ENCODE measurements around the gene UBASH3A. TPM values are rescaled to one million over a fixed set of nuclear protein-coding genes. Genes with fewer than 3 reads are reported as not detected.

The UBASH3A gene
- total and polyA plus RNA-seq, 8 donors, result 0.18 to 4.6 (median 0.31) TPM; not detected in 1

DNA sequence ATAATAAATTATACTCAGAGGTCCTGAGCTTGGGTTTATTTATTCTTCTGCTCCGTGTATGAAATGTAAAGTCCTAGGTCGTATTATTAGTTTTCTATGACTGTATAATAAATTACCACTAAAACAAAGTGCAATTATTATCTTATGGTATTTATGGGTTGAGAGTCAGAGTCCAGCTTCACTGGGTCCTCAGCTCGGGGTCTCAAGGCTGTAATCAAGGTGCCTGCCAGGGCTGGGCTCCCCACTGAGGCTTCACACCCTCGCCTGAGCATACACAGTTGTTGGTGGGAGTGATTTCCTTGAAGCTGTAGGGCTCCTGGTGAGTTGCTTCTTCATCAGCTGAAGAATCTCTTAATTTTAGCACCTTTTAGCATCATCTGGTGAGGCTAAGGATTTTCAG lies 15.2 kb downstream of the UBASH3A start:
- Histone ChIP-seq H3K4me3 (no peak overlapping the region), H3K4me1 (no peaks in the 10 kb centered on the region), H3K9me3 (no peaks in the 10 kb centered on the region), H3K27me3 (peaks cover 0 to 46% (median 0%) of the 10 kb centered on the region in 3 donors), H3K27ac (no peak overlapping the region), H3K36me3 (no peaks in the 10 kb centered on the region)
- WGBS, 5 donors, result 55 to 62% (median 58%) methylated on average over 4 of the region's 4 CpGs
- no peak for DNase-seq
- intact Hi-C loops (cut with DNase I; ENCODE audit: low total_unique reads), result no loop called here
- TF ChIP-seq POLR2AphosphoS5 (IDR thresholded peaks at IDR 0.05) (no peak), POLR2A (IDR thresholded peaks at IDR 0.05) (no peak), EP300 (IDR thresholded peaks at IDR 0.05) (no peak)
- TF ChIP-seq, protein P1, sequence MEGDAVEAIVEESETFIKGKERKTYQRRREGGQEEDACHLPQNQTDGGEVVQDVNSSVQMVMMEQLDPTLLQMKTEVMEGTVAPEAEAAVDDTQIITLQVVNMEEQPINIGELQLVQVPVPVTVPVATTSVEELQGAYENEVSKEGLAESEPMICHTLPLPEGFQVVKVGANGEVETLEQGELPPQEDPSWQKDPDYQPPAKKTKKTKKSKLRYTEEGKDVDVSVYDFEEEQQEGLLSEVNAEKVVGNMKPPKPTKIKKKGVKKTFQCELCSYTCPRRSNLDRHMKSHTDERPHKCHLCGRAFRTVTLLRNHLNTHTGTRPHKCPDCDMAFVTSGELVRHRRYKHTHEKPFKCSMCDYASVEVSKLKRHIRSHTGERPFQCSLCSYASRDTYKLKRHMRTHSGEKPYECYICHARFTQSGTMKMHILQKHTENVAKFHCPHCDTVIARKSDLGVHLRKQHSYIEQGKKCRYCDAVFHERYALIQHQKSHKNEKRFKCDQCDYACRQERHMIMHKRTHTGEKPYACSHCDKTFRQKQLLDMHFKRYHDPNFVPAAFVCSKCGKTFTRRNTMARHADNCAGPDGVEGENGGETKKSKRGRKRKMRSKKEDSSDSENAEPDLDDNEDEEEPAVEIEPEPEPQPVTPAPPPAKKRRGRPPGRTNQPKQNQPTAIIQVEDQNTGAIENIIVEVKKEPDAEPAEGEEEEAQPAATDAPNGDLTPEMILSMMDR (IDR thresholded peaks at IDR 0.05), result no peak

DNA sequence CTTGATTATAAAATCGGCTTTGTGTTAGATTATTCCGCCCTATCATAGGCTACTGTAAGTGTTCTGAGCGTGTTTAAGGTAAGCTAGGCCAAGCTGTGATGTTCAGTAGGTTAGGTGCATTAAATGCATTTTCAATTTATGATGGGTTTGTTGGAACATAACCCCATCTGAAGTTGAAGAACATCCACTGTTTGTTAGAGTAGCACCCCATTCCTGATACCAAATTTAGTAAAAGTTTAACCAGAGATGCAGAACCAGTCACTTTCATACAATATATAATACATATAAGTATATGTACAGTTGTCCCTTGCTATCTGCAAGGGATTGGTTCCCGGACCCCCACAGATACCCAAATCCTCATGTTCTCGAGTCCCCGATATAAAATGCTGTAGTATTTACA lies 16.1 kb downstream of the UBASH3A start:
- intact Hi-C loops (cut with DNase I; ENCODE audit: low total_unique reads), result no loop called here
- Histone ChIP-seq H3K9me3 (no peaks in the 10 kb centered on the region), H3K27ac (no peak overlapping the region), H3K27me3 (peaks cover 0 to 41% (median 0%) of the 10 kb centered on the region in 3 donors), H3K4me1 (no peaks in the 10 kb centered on the region), H3K36me3 (no peaks in the 10 kb centered on the region), H3K4me3 (no peak overlapping the region)
- no peak for DNase-seq
- TF ChIP-seq, protein P1 (IDR thresholded peaks at IDR 0.05), result no peak
- TF ChIP-seq EP300 (IDR thresholded peaks at IDR 0.05) (no peak), POLR2AphosphoS5 (IDR thresholded peaks at IDR 0.05) (no peak), POLR2A (IDR thresholded peaks at IDR 0.05) (no peak)
- 88 to 95% (median 95%) methylated on average over 6 of the region's 6 CpGs for WGBS, 5 donors

DNA sequence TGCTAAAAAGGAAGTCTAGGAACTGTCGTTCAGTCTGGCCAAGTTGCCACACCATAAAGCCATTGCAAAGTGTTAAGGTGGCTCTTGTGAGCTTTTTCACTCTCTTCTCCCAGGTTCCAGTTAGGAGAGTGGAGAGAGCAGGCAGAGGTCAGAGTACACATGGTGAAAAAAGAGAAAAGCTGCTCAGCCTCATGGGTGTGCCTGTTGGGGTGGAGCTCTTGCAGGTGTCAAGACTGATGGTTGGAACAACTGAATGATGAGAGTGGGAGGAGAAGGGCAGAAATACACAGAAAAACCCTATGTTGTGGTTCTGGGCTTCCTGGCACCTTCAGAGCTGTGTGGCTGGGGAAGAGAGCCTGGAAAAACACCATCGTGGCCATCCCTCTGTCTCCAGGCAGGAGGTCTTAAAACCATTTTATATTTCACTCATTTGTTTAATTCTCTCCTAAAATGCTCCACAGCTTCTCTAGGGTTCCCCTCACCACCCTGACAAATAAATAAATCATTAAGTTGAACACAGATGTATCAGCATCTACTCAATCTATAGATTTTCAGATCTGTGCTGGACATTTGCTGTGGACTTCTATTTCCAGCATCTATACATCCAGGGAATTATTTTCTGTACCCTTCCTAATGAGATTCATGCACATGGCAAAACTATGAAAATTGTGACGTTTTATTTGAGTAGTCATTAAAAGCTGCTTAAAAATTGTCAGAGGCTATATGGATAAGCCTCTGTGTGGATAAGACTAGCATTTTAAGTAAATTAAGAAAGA lies 17.5 kb downstream of the UBASH3A start:
- intact Hi-C loops (cut with DNase I; ENCODE audit: low total_unique reads), result no loop called here
- no peak overlapping the region for H3K27ac ChIP-seq
- H3K4me1 ChIP-seq, result peaks cover 0 to 5% (median 0%) of the 10 kb centered on the region in 4 donors
- TF ChIP-seq, protein P1 (IDR thresholded peaks at IDR 0.05), result no peak
- TF ChIP-seq POLR2A (IDR thresholded peaks at IDR 0.05) (no peak), EP300 (IDR thresholded peaks at IDR 0.05) (no peak), POLR2AphosphoS5 (IDR thresholded peaks at IDR 0.05) (no peak)
- no peak overlapping the region for H3K4me3 ChIP-seq
- peaks cover 0 to 34% (median 0%) of the 10 kb centered on the region in 3 donors for H3K27me3 ChIP-seq
- no peaks in the 10 kb centered on the region for H3K36me3 ChIP-seq
- 71 to 83% (median 77%) methylated on average over 3 of the region's 3 CpGs for WGBS, 5 donors
- no peak for DNase-seq
- no peaks in the 10 kb centered on the region for H3K9me3 ChIP-seq

DNA sequence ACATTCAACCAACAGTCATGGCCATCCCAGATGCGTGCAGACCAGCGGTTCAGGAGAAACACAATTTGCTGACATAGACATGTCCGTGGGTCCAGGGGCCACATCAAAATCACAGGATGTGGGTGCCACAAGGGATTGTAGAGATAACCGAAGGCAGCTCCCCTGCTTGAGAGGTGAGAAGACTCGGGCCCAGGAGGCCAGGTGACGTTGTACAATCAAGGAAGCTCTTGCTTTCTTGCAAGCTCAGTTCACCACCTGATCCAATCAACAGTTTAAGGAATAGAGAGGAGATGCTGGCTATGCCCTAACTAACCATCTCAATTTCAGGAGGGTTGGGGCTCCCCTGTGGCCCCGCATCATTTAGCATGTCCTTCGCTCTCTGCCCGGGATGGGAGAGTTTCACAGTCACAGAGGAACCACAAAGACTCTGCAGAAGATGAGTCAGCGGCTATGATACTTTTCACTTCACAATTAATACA lies 19.5 kb downstream of the UBASH3A start:
- no peak overlapping the region for H3K4me3 ChIP-seq
- H3K27ac ChIP-seq, result no peak overlapping the region
- TF ChIP-seq, protein P1 (IDR thresholded peaks at IDR 0.05), result no peak
- TF ChIP-seq POLR2A (IDR thresholded peaks at IDR 0.05) (no peak), POLR2AphosphoS5 (IDR thresholded peaks at IDR 0.05) (no peak), EP300 (IDR thresholded peaks at IDR 0.05) (no peak)
- no peaks in the 10 kb centered on the region for H3K36me3 ChIP-seq
- H3K4me1 ChIP-seq, result peaks cover 0 to 5% (median 0%) of the 10 kb centered on the region in 4 donors
- no peaks in the 10 kb centered on the region for H3K9me3 ChIP-seq
- H3K27me3 ChIP-seq, result peaks cover 0 to 50% (median 0%) of the 10 kb centered on the region in 3 donors
- no peak for DNase-seq
- WGBS, 5 donors, result 68 to 78% (median 74%) methylated on average over 10 of the region's 10 CpGs
- intact Hi-C loops (cut with DNase I; ENCODE audit: low total_unique reads), result no loop called here
